ENCODE measurements around the gene GPHN. TPM values are rescaled to one million over a fixed set of nuclear protein-coding genes. Genes with fewer than 3 reads are reported as not detected.

The GPHN gene
- total and polyA plus RNA-seq, 7 donors: 8.1 to 39.7 (median 22.3) TPM

- peak in 1 of 2 donors; percentile 34 for DNase-seq
These were observed 88.5 kb downstream of the GPHN start for GRCh38 chr14:66596241-66596985.

GRCh38 chr14:66600416-66600815, 92.5 kb downstream of the GPHN start:
- WGBS, 3 donors: 93 to 96% (median 94%) methylated on average over 3 of the region's 3 CpGs
- Histone ChIP-seq H3K27me3 (ENCODE audit: insufficient read depth in 3 of 3, low read length in 2 of 3) (no peaks in the 10 kb centered on the region), H3K36me3 (ENCODE audit: insufficient read depth in 1 of 2, low read depth in 1 of 2) (no peaks in the 10 kb centered on the region), H3K4me1 (no peaks in the 10 kb centered on the region), H3K4me3 (no peak overlapping the region), H3K27ac (no peak overlapping the region), H3K9me3 (peaks cover 3% of the 10 kb centered on the region)
- TF ChIP-seq CTCF (IDR thresholded peaks at IDR 0.05): no peak
- ATAC-seq: no peak
- DNase-seq: no peak
- intact Hi-C loops (cut with DNase I): no loop called here

More at GRCh38 chr14:66596241-66596985, 88.5 kb downstream of the GPHN start:
- no peak overlapping the region for H3K27ac ChIP-seq
- ATAC-seq: peak in 1 of 4 donors; percentile 21
- H3K4me3 ChIP-seq: no peak overlapping the region
- no peak for TF ChIP-seq CTCF (IDR thresholded peaks at IDR 0.05)
- no peaks in the 10 kb centered on the region for H3K27me3 ChIP-seq (ENCODE audit: insufficient read depth in 3 of 3, low read length in 2 of 3)
- no peaks in the 10 kb centered on the region for H3K36me3 ChIP-seq (ENCODE audit: insufficient read depth in 1 of 2, low read depth in 1 of 2)
- H3K9me3 ChIP-seq: peaks cover 5% of the 10 kb centered on the region
- no peaks in the 10 kb centered on the region for H3K4me1 ChIP-seq
- intact Hi-C loops (cut with DNase I): no loop called here
- 82 to 87% (median 87%) methylated on average over 9 of the region's 9 CpGs for WGBS, 3 donors

GRCh38 chr14:66601932-66602578, 94.1 kb downstream of the GPHN start:
- WGBS, 3 donors: 85 to 94% (median 89%) methylated on average over 2 of the region's 2 CpGs
- intact Hi-C loops (cut with DNase I): no loop called here
- H3K9me3 ChIP-seq: no peaks in the 10 kb centered on the region
- H3K4me1 ChIP-seq: no peaks in the 10 kb centered on the region
- no peak overlapping the region for H3K27ac ChIP-seq
- no peaks in the 10 kb centered on the region for H3K36me3 ChIP-seq (ENCODE audit: insufficient read depth in 1 of 2, low read depth in 1 of 2)
- DNase-seq (no peak), ATAC-seq (no peak)
- H3K4me3 ChIP-seq: no peak overlapping the region
- TF ChIP-seq CTCF (IDR thresholded peaks at IDR 0.05): no peak
- no peaks in the 10 kb centered on the region for H3K27me3 ChIP-seq (ENCODE audit: insufficient read depth in 3 of 3, low read length in 2 of 3)

- Histone ChIP-seq H3K27me3 (ENCODE audit: insufficient read depth in 3 of 3, low read length in 2 of 3) (no peaks in the 10 kb centered on the region), H3K9me3 (no peaks in the 10 kb centered on the region), H3K27ac (no peak overlapping the region), H3K4me3 (no peak overlapping the region), H3K36me3 (ENCODE audit: insufficient read depth in 1 of 2, low read depth in 1 of 2) (no peaks in the 10 kb centered on the region), H3K4me1 (no peaks in the 10 kb centered on the region)
- intact Hi-C loops (cut with DNase I): no loop called here
- ATAC-seq (no peak), DNase-seq (no peak)
- no peak for TF ChIP-seq CTCF (IDR thresholded peaks at IDR 0.05)
These were observed 96.0 kb downstream of the GPHN start for GRCh38 chr14:66603945-66604344.
